Lower leg skin (tissue), 3 donors: Measurements from ENCODE around the gene TMEM17.

Experiments
- POLR2A ChIP-seq, 2 donors: fragments of 450-650 bp; IDR thresholded peaks; one replicate each; pipeline ENCODE4 v1.6.1; 2016 to 2017; ENCODE audit warnings: antibody characterized with exemption in 2 of 2, mild to moderate bottlenecking in 1 of 2, moderate library complexity in 1 of 2
- TF ChIP-seq, protein P1 (sequence below), 3 donors: fragments of 450-650 bp; IDR thresholded peaks; one replicate each; pipeline ENCODE4 v1.5.1; 2016; ENCODE audit warnings: antibody characterized with exemption in 3 of 3, mild to moderate bottlenecking in 3 of 3, moderate library complexity in 2 of 3

GRCh38 chr2:62477573-62477972 lies 28.4 kb downstream of the TMEM17 start:
- TF ChIP-seq, protein P1, sequence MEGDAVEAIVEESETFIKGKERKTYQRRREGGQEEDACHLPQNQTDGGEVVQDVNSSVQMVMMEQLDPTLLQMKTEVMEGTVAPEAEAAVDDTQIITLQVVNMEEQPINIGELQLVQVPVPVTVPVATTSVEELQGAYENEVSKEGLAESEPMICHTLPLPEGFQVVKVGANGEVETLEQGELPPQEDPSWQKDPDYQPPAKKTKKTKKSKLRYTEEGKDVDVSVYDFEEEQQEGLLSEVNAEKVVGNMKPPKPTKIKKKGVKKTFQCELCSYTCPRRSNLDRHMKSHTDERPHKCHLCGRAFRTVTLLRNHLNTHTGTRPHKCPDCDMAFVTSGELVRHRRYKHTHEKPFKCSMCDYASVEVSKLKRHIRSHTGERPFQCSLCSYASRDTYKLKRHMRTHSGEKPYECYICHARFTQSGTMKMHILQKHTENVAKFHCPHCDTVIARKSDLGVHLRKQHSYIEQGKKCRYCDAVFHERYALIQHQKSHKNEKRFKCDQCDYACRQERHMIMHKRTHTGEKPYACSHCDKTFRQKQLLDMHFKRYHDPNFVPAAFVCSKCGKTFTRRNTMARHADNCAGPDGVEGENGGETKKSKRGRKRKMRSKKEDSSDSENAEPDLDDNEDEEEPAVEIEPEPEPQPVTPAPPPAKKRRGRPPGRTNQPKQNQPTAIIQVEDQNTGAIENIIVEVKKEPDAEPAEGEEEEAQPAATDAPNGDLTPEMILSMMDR (IDR thresholded peaks at IDR 0.05): no peak
- TF ChIP-seq POLR2A (IDR thresholded peaks at IDR 0.05): no peak
